ENCODE measurements around the gene ARHGAP18. TPM values are rescaled to one million over a fixed set of nuclear protein-coding genes. Genes with fewer than 3 reads are reported as not detected.

Gene ARHGAP18
- total RNA-seq, 3 donors from 2014 or later (not counting 1 experiment from before 2014, with no cell fraction given), result 11.5 to 12.5 (median 11.8) TPM

- 95% methylated on average over 2 of the region's 3 CpGs for WGBS (ENCODE audit: insufficient coverage)
- Mint-ChIP-seq H3K4me1 (no peaks in the 10 kb centered on the region), H3K27ac (no peak overlapping the region), H3K36me3 (no peaks in the 10 kb centered on the region), H3K27me3 (ENCODE audit: low read depth in 2 of 2) (no peaks in the 10 kb centered on the region), H3K9me3 (no peaks in the 10 kb centered on the region), H3K4me3 (no peak overlapping the region)
- H3K36me3 ChIP-seq (ENCODE audit: control insufficient read depth, insufficient read depth, low read length), result peaks cover 6% of the 10 kb centered on the region
- no peaks in the 10 kb centered on the region for H3K27me3 ChIP-seq (ENCODE audit: control insufficient read depth, insufficient read depth, low read length)
- TF ChIP-seq CTCF (IDR thresholded peaks at IDR 0.05), result no peak
- H3K4me3 ChIP-seq (ENCODE audit: low read length), result no peak overlapping the region
- H3K4me1 ChIP-seq (ENCODE audit: control insufficient read depth, insufficient read depth, low read length), result no peaks in the 10 kb centered on the region
- ATAC-seq (no peak), DNase-seq (no peak)
- intact Hi-C loops (cut with micrococcal nuclease), result no loop called here
- H3K9me3 ChIP-seq (ENCODE audit: control insufficient read depth, insufficient read depth, low read length), result no peaks in the 10 kb centered on the region
- no peak overlapping the region for H3K27ac ChIP-seq (ENCODE audit: low read length)
These were observed 101.0 kb downstream of the ARHGAP18 start for GRCh38 chr6:129608886-129609537.

- no peak for ATAC-seq
- WGBS (ENCODE audit: insufficient coverage), result 97% methylated on average over 6 of the region's 6 CpGs
- no peak overlapping the region for H3K4me3 Mint-ChIP-seq
These were observed 102.3 kb downstream of the ARHGAP18 start for GRCh38 chr6:129607581-129608186.

GRCh38 chr6:129606664-129607063 lies 103.3 kb downstream of the ARHGAP18 start:
- H3K27ac ChIP-seq (ENCODE audit: low read length), result no peak overlapping the region

More at GRCh38 chr6:129607581-129608186, 102.3 kb downstream of the ARHGAP18 start:
- Histone ChIP-seq H3K36me3 (ENCODE audit: control insufficient read depth, insufficient read depth, low read length) (peaks cover 6% of the 10 kb centered on the region), H3K27ac (ENCODE audit: low read length) (no peak overlapping the region), H3K4me1 (ENCODE audit: control insufficient read depth, insufficient read depth, low read length) (no peaks in the 10 kb centered on the region), H3K4me3 (ENCODE audit: low read length) (no peak overlapping the region), H3K9me3 (ENCODE audit: control insufficient read depth, insufficient read depth, low read length) (no peaks in the 10 kb centered on the region), H3K27me3 (ENCODE audit: control insufficient read depth, insufficient read depth, low read length) (no peaks in the 10 kb centered on the region)
- Mint-ChIP-seq H3K27ac (no peak overlapping the region), H3K27me3 (ENCODE audit: low read depth in 2 of 2) (no peaks in the 10 kb centered on the region), H3K4me1 (no peaks in the 10 kb centered on the region), H3K9me3 (no peaks in the 10 kb centered on the region), H3K36me3 (no peaks in the 10 kb centered on the region)
- DNase-seq, result no peak
- TF ChIP-seq CTCF (IDR thresholded peaks at IDR 0.05), result no peak
- intact Hi-C loops (cut with micrococcal nuclease), result no loop called here

More at GRCh38 chr6:129606664-129607063, 103.3 kb downstream of the ARHGAP18 start:
- Mint-ChIP-seq H3K27me3 (ENCODE audit: low read depth in 2 of 2) (no peaks in the 10 kb centered on the region), H3K4me1 (no peaks in the 10 kb centered on the region), H3K4me3 (no peak overlapping the region), H3K36me3 (no peaks in the 10 kb centered on the region), H3K9me3 (no peaks in the 10 kb centered on the region), H3K27ac (no peak overlapping the region)
- Histone ChIP-seq H3K36me3 (ENCODE audit: control insufficient read depth, insufficient read depth, low read length) (peaks cover 6% of the 10 kb centered on the region), H3K4me3 (ENCODE audit: low read length) (no peak overlapping the region), H3K9me3 (ENCODE audit: control insufficient read depth, insufficient read depth, low read length) (no peaks in the 10 kb centered on the region), H3K4me1 (ENCODE audit: control insufficient read depth, insufficient read depth, low read length) (no peaks in the 10 kb centered on the region), H3K27me3 (ENCODE audit: control insufficient read depth, insufficient read depth, low read length) (no peaks in the 10 kb centered on the region)
- no peak for DNase-seq
- intact Hi-C loops (cut with micrococcal nuclease), result no loop called here
- no peak for ATAC-seq
- 87% methylated on average over 5 of the region's 5 CpGs for WGBS (ENCODE audit: insufficient coverage)
- no peak for TF ChIP-seq CTCF (IDR thresholded peaks at IDR 0.05)
